Hematopoietic multipotent progenitor cell treated with erythropoietin and hydrocortisone succinate and interleukin-3 and kit ligand, for 15 days (in vitro differentiated cells): ENCODE results near the gene PHYHD1.

ENCODE experiments used
- DNase-seq: peaks from one replicate; pipeline ENCODE4 v3.0.0-alpha.2; 2015; ENCODE audit warnings: low spot score

PHYHD1 gene

GRCh38 chr9:128920381-128921058 is at the start of gene PHYHD1:
Gene PHYHD1, plus strand, starts transcription at chr9:128920982. Its CDS starts 1,342 bp downstream, at chr9:128922324.
- DNase-seq, result peak; percentile 96

- DNase-seq, result peak; percentile 50
Measured at GRCh38 chr9:128877852-128878251, 42.9 kb upstream of the PHYHD1 start.

- DNase-seq, result peak; percentile 98
Measured at GRCh38 chr9:128881884-128882676, 38.7 kb upstream of the PHYHD1 start, which contains the start of the genes KYAT1 and LRRC8A. Gene KYAT1, minus strand, starts transcription at chr9:128881950. Its CDS starts 36,545 bp downstream, at chr9:128845405. Gene LRRC8A, plus strand, starts transcription at chr9:128882133. Its CDS starts 25,032 bp downstream, at chr9:128907165.

GRCh38 chr9:128882677-128883603 is 37.8 kb upstream of the PHYHD1 start:
- DNase-seq, result peak; percentile 36

- no peak for DNase-seq
Measured at GRCh38 chr9:128884164-128884563, 36.6 kb upstream of the PHYHD1 start.

GRCh38 chr9:128885376-128885775 is 35.4 kb upstream of the PHYHD1 start:
- DNase-seq, result no peak

- DNase-seq, result no peak
Measured at GRCh38 chr9:128885798-128886197, 35.0 kb upstream of the PHYHD1 start.

GRCh38 chr9:128886211-128886891 is 34.4 kb upstream of the PHYHD1 start:
- peak; percentile 65 for DNase-seq

GRCh38 chr9:128887049-128887448 is 33.7 kb upstream of the PHYHD1 start:
- no peak for DNase-seq

GRCh38 chr9:128887914-128888350 is 32.9 kb upstream of the PHYHD1 start:
- DNase-seq, result no peak

GRCh38 chr9:128891321-128892220 is 29.2 kb upstream of the PHYHD1 start:
- no peak for DNase-seq

GRCh38 chr9:128892221-128892921 is 28.4 kb upstream of the PHYHD1 start:
- peak; percentile 92 for DNase-seq

GRCh38 chr9:128893354-128893753 is 27.4 kb upstream of the PHYHD1 start:
- no peak for DNase-seq

- DNase-seq, result no peak
Measured at GRCh38 chr9:128894764-128895163, 26.0 kb upstream of the PHYHD1 start.

GRCh38 chr9:128895556-128895955 is 25.2 kb upstream of the PHYHD1 start:
- DNase-seq, result no peak

- DNase-seq, result no peak
Measured at GRCh38 chr9:128898382-128898781, 22.4 kb upstream of the PHYHD1 start.

- DNase-seq, result no peak
Measured at GRCh38 chr9:128898845-128899565, 21.8 kb upstream of the PHYHD1 start.

GRCh38 chr9:128899566-128900322 is 21.0 kb upstream of the PHYHD1 start:
- no peak for DNase-seq
